Activated CD4-positive, alpha-beta T cell treated with anti-CD3 and anti-CD28 coated beads, Interleukin-2, amount 10 ng/mL, durations not matched to agents 7 days and 5 days (primary cell): Measurements from ENCODE around the gene SNX8. TPM values are rescaled to one million over a fixed set of nuclear protein-coding genes. Genes with fewer than 3 reads are reported as not detected.

Experiments used
- CTCF ChIA-PET: fragments of 350-600 bp; sonication (Branson Sonifier 250); formaldehyde crosslinking; loops from one replicate; lab custom pipeline; 2021; ENCODE audit warnings: antibody characterized with exemption; lab: Charles Lee
- POLR2A ChIA-PET: fragments of 350-600 bp; sonication (Branson Sonifier 250); formaldehyde crosslinking; loops from one replicate; lab custom pipeline; 2021; ENCODE audit warnings: antibody characterized with exemption; lab: Charles Lee
- DNase-seq: peaks from one replicate; pipeline ENCODE4 v3.0.0-alpha.2; 2020
- H3K27ac Mint-ChIP-seq: one replicate; pipeline ENCODE4 v1.8.0; 2021; ENCODE audit warnings: mild to moderate bottlenecking, moderate library complexity, mixed read lengths
- H3K27me3 Mint-ChIP-seq: one replicate; pipeline ENCODE4 v1.8.0; 2021; ENCODE audit warnings: mixed read lengths
- H3K36me3 Mint-ChIP-seq: one replicate; pipeline ENCODE4 v1.8.0; 2021; ENCODE audit warnings: low read depth, mixed read lengths
- H3K4me1 Mint-ChIP-seq: one replicate; pipeline ENCODE4 v1.8.0; 2021; ENCODE audit warnings: mixed read lengths
- H3K4me3 Mint-ChIP-seq: one replicate; pipeline ENCODE4 v1.8.0; 2021; ENCODE audit warnings: mild to moderate bottlenecking, moderate library complexity, mixed read lengths
- H3K9me3 Mint-ChIP-seq: one replicate; pipeline ENCODE4 v1.8.0; 2021; ENCODE audit warnings: mixed read lengths
- total RNA-seq, 2 experiments: library from RNA; stranded (reverse); gene quantifications; one replicate each; pipeline ENCODE4 v1.2.3, GENCODE V29; 2021

The SNX8 gene
- total RNA-seq, 2 experiments from 2014 or later = 27.2 to 28.0 TPM

DNA sequence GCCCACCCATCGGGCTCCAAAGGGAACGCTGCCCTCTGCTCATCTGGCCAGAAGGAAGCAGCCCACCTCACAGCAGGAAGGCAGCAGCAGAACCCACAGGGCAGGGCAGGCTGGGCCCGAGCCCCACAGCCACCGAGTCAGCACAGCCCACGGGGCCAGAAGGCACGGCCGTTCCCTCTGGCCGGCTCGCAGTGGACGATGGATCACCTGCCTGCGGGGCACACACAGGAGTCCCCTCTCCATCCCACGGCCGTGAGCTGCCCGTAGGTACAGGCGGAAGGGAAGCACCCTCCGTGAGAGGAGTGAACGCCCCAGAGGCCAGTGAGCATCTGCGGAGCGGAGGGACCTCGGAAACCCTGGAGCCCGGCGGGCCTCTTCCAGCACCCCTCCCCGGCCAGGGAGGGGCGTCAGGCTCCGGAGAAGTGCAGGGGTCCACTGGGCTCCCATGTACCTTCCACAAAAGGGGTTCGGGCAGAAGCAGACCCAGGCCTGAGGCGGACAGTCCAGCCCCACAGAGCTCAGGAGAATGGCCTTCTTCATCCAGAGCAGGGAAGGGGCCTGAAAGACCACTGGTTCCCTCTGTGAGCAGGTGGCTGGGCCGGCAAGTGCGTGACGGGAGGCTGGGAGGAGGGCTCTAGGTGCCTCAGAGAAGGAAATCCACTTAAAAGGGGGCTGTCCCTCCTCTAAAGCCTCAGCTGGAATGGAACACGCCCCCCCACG, 60.6 kb downstream of the SNX8 start:
- CTCF ChIA-PET = no interaction called here

DNA sequence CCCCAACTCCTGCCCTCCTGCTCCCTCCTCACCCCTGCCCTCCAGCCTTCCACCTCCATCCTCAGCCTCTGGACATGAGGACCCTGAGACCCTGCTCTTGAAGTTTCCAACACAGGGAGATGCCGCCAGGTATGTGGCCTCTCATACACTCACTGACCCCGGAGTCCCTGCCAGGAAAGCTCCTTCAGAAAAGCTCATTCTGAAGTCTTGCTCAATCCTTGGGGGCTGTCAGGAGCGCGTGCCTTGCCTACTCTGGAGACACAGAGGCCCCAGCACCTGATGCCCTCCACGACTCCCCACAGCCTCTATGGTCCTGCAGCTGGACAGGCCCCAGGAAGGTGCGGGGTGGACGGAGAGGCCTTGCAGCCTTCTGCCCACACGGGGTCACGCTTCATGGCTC, 61.2 kb downstream of the SNX8 start:
- no peaks in the 10 kb centered on the region for H3K27me3 Mint-ChIP-seq
- DNase-seq = no peak
- no peaks in the 10 kb centered on the region for H3K9me3 Mint-ChIP-seq
- peak overlapping the region; percentile 13 for H3K27ac Mint-ChIP-seq
- H3K4me1 Mint-ChIP-seq = peaks cover 26% of the 10 kb centered on the region
- ChIA-PET POLR2A (interaction anchor here (0.5 kb wide), 1 partner anchor 79 kb away, joined by 4 read pairs; no protein-coding TSS in a partner anchor), CTCF (no interaction called here)
- no peak overlapping the region for H3K4me3 Mint-ChIP-seq
- peaks cover 15% of the 10 kb centered on the region for H3K36me3 Mint-ChIP-seq

More for the DNA sequence above, 60.6 kb downstream of the SNX8 start:
- H3K9me3 Mint-ChIP-seq = no peaks in the 10 kb centered on the region
- H3K4me1 Mint-ChIP-seq = peaks cover 22% of the 10 kb centered on the region
- H3K27me3 Mint-ChIP-seq = no peaks in the 10 kb centered on the region
- POLR2A ChIA-PET = no interaction called here
- H3K27ac Mint-ChIP-seq = no peak overlapping the region
- DNase-seq = no peak
- no peak overlapping the region for H3K4me3 Mint-ChIP-seq
- H3K36me3 Mint-ChIP-seq = peaks cover 15% of the 10 kb centered on the region

DNA sequence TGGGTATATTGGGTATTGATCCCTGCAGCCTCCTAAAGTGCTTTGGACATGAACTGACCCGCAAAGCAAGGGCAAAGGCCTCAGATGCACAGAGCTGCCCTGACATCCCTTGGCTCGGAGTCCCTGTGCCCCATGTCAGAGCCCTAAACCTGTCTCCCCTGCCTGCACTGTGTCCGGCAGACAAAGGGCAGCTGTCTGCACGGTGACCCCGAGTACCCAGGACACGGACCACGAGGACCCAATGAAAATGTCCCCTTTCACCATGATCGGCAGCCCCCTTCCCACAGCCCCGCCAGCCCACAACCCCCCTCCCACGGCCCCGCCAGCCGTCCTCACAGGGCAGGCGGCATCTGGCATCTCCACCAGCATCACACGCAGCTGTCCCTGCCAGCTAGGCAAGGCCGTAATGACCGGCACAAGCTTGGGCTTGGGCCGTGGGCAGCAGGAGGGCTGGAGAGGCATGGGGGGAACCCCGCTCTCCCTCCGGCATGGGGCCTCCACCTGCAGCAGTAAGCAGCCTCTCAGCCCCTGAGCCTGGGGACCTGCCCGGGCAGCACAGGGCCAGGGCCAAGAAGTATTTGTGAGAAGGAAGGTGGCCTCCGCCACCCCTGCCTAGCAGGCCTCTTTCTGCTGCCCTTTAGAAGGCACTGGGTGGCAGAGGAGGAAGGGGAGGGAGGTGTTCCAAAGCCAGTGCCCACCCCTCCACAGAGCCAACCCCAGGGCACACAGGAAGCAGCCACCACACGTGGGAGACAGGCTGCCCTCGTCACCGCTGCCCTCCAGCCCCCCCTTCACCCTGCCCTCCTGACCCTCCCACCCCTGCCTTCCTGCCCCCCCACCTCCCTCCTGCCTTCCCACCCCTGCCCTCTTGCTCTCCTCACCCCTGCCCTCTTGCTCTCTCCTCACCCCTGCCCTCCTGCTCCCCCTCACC, 62.1 kb downstream of the SNX8 start:
- CTCF ChIA-PET = interaction anchor here (1.5 kb wide), 2 partner anchors 9 to 12 kb away, joined by 4 to 5 read pairs; no protein-coding TSS in a partner anchor
- H3K27ac Mint-ChIP-seq = no peak overlapping the region
- DNase-seq = no peak

DNA sequence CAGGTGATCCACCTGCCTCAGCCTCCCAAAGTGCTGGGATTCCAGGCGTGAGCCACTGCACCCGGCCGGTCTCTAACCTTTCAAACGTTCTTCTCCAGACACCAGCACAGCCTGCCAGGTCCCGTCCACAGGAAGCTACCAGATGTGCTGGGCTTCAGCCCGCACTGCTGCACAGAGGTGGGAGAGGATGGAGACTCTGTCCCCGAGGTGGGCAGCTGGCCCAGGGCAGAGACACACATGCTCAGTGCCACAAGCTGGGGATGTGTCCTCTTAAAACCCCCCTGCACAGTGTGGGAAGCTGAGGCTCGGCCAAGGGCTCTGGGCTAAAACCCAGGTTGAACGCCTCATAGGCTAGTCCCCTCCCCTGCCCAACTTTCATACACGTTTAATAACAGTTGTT, 62.9 kb downstream of the SNX8 start:
- Mint-ChIP-seq H3K27me3 (no peaks in the 10 kb centered on the region), H3K4me3 (no peak overlapping the region), H3K27ac (no peak overlapping the region), H3K9me3 (no peaks in the 10 kb centered on the region), H3K36me3 (peaks cover 15% of the 10 kb centered on the region), H3K4me1 (peaks cover 28% of the 10 kb centered on the region)
- POLR2A ChIA-PET = interaction anchor here (0.6 kb wide), 1 partner anchor 126 kb away, joined by 3 read pairs; no protein-coding TSS in a partner anchor
- CTCF ChIA-PET = interaction anchor here (1.5 kb wide), 2 partner anchors 10 to 11 kb away, joined by 4 to 5 read pairs; no protein-coding TSS in a partner anchor
- DNase-seq = no peak

More for the DNA sequence above, 62.1 kb downstream of the SNX8 start:
- POLR2A ChIA-PET = interaction anchor here (0.5 to 0.6 kb wide), 2 partner anchors 80 to 125 kb away, joined by 3 to 4 read pairs; no protein-coding TSS in a partner anchor
- Mint-ChIP-seq H3K4me3 (no peak overlapping the region), H3K27me3 (no peaks in the 10 kb centered on the region), H3K4me1 (peaks cover 28% of the 10 kb centered on the region), H3K36me3 (peaks cover 15% of the 10 kb centered on the region), H3K9me3 (no peaks in the 10 kb centered on the region)

GRCh38 chr7:2249744-2250323, 64.4 kb downstream of the SNX8 start:
- no peaks in the 10 kb centered on the region for H3K27me3 Mint-ChIP-seq
- DNase-seq = no peak
- H3K4me1 Mint-ChIP-seq = peaks cover 34% of the 10 kb centered on the region
- peaks cover 21% of the 10 kb centered on the region for H3K36me3 Mint-ChIP-seq
- CTCF ChIA-PET = no interaction called here
- H3K27ac Mint-ChIP-seq = peak overlapping the region; percentile 82
- no peaks in the 10 kb centered on the region for H3K9me3 Mint-ChIP-seq
- H3K4me3 Mint-ChIP-seq = no peak overlapping the region
- POLR2A ChIA-PET = no interaction called here

DNA sequence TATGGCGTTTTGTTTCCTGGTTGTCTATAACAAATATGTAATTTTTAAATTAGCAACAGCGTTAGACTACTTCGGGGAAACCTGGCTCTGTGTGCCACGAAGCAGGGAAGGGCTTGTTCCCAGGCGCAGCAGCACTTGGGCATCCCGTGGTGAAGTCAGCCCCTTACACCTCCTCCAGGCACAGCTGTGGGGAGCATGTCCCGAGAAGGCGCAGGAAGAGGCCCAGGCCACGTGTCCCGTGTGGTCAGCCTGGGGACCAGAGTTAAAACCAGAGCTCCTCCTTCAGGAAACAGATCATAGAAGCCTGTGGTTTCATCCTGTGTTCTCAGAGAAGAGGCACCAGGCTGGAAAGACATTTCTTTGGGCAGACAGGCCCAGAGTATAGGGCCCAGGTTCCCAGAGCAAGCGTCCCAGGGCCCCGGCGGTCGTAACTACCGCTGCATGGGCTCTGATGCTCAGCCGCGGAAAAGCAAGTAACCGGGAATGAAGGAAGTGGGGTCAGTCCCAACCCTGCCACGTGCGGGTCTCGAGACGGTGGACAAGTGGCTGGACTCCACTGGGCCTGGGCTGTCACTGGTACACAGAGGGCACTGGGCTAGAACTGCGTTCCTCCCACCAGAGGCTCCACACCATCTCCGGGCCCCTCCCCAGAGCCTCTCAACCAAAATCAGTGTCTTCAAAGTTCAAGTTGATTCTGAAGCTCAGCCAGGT, 65.1 kb downstream of the SNX8 start:
- ChIA-PET CTCF (interaction anchor here (0.8 to 1.1 kb wide), 2 partner anchors 13 to 511 kb away, joined by 3 read pairs; no protein-coding TSS in a partner anchor), POLR2A (no interaction called here)
- Mint-ChIP-seq H3K36me3 (peaks cover 21% of the 10 kb centered on the region), H3K9me3 (no peaks in the 10 kb centered on the region), H3K27me3 (no peaks in the 10 kb centered on the region), H3K4me1 (peaks cover 37% of the 10 kb centered on the region), H3K4me3 (peak overlapping the region; percentile 34), H3K27ac (peak overlapping the region; percentile 82)
- no peak for DNase-seq

DNA sequence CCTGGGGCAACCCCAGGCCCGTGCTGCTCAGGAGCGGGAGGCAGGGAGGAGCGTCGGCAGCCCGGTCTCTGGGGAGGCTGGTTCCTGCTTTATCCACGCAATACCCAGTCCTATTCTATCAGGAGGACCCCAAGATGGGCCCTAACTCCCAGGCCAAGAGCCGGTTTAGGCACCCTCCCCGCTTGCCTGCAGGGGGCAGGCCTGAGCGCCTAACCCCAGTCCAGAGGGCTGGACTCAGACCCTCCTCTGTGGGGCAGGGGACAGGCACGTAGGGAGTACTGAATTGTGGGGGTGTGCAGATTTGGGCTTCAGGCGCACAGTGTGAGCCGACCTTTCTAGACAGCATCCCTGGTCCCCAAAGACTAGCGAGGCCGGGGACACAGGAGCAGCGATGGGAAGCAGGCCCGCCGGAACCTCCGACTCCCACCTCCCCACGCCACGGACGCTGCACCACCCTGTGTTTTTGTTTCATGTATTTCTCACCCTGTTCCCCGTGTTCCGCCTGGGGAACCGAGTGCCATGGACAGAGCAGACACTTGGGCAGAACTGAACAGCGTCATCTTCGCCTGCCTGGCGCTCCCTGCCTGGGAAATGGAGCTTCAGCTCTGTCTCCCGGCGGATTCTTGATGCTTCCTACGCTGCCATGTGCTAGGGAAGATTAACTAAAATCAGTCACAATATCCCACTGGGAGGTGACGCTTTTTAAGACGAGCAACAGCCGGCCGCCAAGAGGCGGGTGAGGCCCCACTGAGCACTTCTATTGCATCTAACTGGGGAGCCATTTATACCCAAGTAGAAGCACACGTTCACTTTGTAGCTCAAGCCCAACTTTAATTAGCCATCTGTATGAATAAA, 66.9 kb downstream of the SNX8 start:
- H3K4me1 Mint-ChIP-seq = peaks cover 41% of the 10 kb centered on the region
- H3K9me3 Mint-ChIP-seq = no peaks in the 10 kb centered on the region
- CTCF ChIA-PET = interaction anchor here (0.7 to 1.4 kb wide), 2 partner anchors 15 to 111 kb away, joined by 3 read pairs; partner anchors contain the start of gene MAD1L1

DNA sequence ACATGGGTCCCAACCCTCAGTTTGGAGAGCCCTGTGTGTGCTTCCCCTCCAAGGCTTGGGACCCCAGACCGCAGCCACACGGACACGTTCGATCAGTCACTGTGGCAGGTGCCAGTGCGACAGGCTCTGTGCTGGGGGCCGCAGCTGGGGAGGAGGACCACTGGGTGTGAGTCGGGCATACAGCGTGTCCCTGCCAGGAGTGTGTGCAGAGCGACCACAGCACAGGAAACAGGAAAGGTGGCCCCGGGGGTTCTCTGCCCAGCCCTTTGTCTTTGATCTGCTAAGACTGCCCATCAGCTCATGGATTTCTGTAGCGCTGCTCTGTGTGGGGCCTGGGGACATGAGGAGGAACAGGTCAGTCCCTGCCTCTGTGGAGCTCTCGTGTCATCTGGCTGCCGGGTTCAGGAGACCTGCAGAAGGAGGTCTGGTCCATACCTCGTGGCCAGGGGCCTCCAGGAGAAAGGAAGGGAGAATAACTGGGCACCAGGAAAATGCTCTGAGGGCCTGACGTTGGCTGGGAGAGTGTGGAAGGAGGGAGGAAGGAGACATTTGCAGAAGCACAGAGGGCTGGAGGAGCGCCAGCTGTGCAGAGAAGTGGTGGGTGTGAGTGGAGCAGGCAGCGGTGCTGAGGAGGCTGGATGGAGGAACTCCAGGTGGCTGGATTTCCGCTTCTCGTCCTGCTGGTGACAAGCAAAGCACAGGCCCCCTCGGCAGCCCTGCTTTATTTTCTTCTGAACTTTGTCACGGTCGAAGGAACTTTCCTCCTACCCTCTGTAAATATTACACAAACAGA, 68.2 kb downstream of the SNX8 start:
- CTCF ChIA-PET = no interaction called here

More for the DNA sequence above, 66.9 kb downstream of the SNX8 start:
- no peak overlapping the region for H3K27ac Mint-ChIP-seq
- H3K36me3 Mint-ChIP-seq = peaks cover 21% of the 10 kb centered on the region
- H3K4me3 Mint-ChIP-seq = no peak overlapping the region
- POLR2A ChIA-PET = no interaction called here
- no peak for DNase-seq
- H3K27me3 Mint-ChIP-seq = no peaks in the 10 kb centered on the region

GRCh38 chr7:2244404-2244995, 69.7 kb downstream of the SNX8 start:
- Mint-ChIP-seq H3K27me3 (no peaks in the 10 kb centered on the region), H3K4me1 (peaks cover 45% of the 10 kb centered on the region), H3K9me3 (no peaks in the 10 kb centered on the region), H3K36me3 (peaks cover 12% of the 10 kb centered on the region), H3K4me3 (no peak overlapping the region), H3K27ac (no peak overlapping the region)
- no peak for DNase-seq
- ChIA-PET POLR2A (no interaction called here), CTCF (interaction anchor here (0.9 kb wide), 2 partner anchors 15 to 109 kb away, joined by 3 read pairs; no protein-coding TSS in a partner anchor)

More for the DNA sequence above, 68.2 kb downstream of the SNX8 start:
- Mint-ChIP-seq H3K4me1 (peaks cover 42% of the 10 kb centered on the region), H3K27ac (no peak overlapping the region), H3K36me3 (peaks cover 21% of the 10 kb centered on the region), H3K9me3 (no peaks in the 10 kb centered on the region), H3K27me3 (no peaks in the 10 kb centered on the region), H3K4me3 (no peak overlapping the region)
- DNase-seq = no peak
- POLR2A ChIA-PET = no interaction called here

DNA sequence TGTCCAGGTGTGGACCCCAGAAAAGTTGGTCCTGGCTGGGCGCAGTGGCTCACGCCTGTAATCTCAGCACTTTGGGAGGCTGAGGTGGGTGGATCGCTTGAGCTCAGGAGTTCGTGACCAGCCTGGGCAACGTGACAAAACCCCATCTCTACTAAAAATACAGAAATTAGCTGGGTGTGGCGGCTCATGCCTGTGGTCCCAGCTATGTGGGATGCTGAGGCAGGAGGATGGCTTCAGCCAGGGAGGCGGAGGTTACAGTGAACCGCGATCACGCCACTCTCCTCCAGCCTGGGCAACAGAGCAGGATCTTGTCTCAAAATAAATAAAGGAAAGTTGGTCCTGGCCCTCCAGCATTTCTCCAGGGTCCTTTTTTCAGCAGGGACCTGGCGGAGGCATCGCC, 70.8 kb downstream of the SNX8 start:
- Mint-ChIP-seq H3K27ac (peak overlapping the region; percentile 62), H3K4me3 (peak overlapping the region; percentile 96), H3K36me3 (peaks cover 11% of the 10 kb centered on the region), H3K27me3 (no peaks in the 10 kb centered on the region), H3K9me3 (no peaks in the 10 kb centered on the region), H3K4me1 (peaks cover 35% of the 10 kb centered on the region)
- POLR2A ChIA-PET = no interaction called here
- DNase-seq = no peak
- CTCF ChIA-PET = no interaction called here
